ENCODE measurements around the gene RNF187.
A peak's percentile ranks its signal among the peaks of the same experiment; 100 is the strongest.
"Not testable (repeated sequence)": the region's sequence is repeated elsewhere in the genome, so short reads cannot be mapped to it uniquely, and the experiment has no call there.

The RNF187 gene

GRCh38 chr1:228459091-228459993, 27.8 kb upstream of the RNF187 start:
- no peak for DNase-seq (ENCODE audit: low read depth in 2 of 2, low spot score in 1 of 2)

DNA sequence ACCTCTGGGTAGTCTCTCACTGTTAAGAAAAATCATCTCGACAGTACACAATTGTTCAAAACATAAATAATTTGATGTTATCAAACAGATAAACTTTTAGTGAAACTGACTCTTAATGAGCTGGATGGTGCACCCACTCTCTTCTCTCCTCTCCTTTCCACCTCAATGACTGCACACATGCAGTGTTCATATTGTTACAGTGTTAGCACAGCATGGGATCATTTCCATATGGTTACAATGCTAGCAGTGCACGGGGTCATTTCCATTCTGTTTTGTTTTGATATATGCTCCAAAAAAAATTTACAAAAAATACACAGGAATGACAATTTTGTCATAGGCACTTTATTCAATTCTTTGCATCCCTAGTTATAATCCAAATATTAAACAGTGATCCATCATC, 26.4 kb upstream of the RNF187 start:
- DNase-seq (ENCODE audit: low read depth in 2 of 2, low spot score in 1 of 2), result no peak

DNA sequence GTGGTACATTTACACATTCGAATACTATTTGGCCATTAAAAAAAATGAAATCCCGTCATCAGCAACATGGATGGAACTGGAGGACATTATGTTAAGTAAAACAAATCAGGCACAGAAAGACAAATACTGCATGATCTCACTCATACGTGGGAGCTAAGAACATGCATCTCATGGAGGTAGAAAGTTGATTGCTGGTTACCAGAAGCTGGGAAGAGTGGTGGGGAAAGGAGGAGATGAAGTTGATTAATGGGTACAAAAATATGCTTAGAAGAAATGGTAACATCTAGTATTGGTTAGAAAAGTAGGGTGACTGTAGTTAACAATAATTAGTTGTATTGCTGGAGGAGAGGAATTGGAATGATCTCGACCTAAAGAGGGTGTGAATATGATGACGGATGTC, 24.6 kb upstream of the RNF187 start:
- DNase-seq (ENCODE audit: low read depth in 2 of 2, low spot score in 1 of 2), result no peak

- no peak for DNase-seq (ENCODE audit: low read depth in 2 of 2, low spot score in 1 of 2)
Measured at GRCh38 chr1:228463009-228463558, 24.1 kb upstream of the RNF187 start.

DNA sequence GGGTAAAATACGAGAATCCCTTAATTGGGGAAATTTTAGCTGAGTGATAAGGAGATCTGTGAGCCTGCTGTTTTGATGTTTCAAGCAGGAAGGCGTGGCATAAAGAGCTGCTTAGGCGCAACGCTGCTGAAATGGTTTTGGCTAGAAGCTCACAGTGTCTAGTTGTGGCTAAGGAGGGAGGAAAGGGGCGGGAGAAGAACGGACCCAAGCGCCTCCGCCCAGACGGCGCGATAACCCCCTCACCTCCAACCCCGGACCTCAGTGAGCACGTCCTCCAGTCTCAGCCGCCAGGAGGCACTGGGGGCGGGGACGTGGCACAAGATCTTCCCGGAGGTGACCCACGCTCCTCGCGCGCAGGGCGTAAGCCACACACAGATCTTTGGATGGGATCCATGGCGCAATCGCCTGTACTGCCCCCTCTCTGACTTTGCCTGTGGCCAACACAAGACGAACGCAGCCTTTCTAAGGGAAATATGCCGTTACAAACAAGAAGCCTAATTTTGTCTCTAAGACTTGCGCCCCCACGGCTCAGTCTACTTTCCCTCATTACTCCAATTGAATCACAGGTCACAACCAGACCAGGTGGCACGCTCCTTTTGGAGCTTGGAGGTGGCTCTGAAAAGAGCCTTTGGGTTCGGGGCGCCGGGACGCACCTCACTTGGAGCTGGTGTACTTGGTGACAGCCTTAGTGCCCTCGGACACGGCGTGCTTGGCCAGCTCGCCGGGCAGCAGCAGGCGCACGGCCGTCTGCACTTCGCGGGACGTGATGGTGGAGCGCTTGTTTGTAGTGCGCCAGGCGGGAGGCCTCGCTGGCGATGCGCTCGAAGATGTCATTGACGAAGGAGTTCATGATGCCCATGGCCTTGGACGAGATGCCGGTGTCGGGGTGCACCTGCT, 23.4 kb upstream of the RNF187 start:
- no peak for DNase-seq (ENCODE audit: low read depth in 2 of 2, low spot score in 1 of 2)

DNA sequence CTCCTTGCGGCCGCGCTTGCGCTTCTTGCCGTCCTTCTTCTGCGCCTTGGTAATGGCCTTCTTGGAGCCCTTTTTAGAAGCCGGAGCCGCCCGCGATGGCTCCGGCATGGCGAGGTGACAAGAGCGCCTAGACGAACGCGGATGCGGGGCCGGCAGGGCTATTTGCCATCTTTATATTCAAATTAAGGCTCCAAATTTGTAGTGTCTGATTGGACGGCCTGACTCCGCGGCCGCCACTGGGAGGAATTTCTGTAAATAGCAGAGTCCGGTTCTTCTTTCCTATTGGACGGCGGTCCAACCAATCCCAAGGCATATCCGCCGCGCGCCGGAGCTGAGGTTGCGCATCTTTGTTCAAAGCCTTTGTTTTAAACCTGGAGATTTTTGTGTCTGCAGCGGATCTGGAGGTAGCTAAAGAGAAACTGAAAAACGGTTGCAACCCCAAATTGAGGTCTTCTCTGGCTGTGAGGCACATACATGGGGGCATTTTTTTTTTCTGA, 22.6 kb upstream of the RNF187 start:
- DNase-seq (ENCODE audit: low read depth in 2 of 2, low spot score in 1 of 2), result peak; percentile 55 to 72

- no peak for DNase-seq (ENCODE audit: low read depth in 2 of 2, low spot score in 1 of 2)
Measured at GRCh38 chr1:228465141-228465540, 22.0 kb upstream of the RNF187 start.

- DNase-seq (ENCODE audit: low read depth in 2 of 2, low spot score in 1 of 2), result no peak
Measured at GRCh38 chr1:228465571-228466146, 21.5 kb upstream of the RNF187 start.

- DNase-seq (ENCODE audit: low read depth in 2 of 2, low spot score in 1 of 2), result not testable (repeated sequence)
Measured at GRCh38 chr1:228468188-228468587, 19.0 kb upstream of the RNF187 start.

- no peak for DNase-seq (ENCODE audit: low read depth in 2 of 2, low spot score in 1 of 2)
Measured at GRCh38 chr1:228469413-228470162, 17.6 kb upstream of the RNF187 start.

DNA sequence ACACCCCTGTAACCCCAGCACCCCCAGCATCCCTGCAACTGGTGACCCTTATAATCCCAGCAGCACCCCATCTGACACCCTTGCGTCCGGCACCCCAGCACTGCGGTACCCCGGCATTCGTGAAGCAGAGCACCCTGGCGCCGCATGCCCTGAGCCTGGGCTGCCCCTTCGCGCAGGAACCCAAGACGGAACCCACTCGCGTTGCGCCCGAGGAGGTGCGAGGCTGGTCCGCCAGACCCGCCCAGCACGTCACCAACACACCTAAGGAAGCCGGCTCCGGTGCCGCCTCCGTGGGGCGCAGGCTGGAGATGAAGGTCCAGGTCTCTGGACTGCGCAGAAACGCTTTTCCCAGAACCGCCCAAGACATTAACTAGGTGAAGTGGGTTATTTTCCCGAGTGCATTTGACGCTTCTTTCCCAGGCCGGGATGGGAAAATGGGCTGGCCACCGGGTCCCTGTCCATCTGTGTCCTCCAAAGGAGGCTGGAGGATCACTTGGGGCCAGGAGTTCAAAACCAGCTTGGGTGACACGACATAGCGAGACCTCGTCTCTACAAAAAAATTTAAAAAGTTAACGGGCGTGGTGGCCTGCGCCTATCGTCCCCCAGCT, 15.9 kb upstream of the RNF187 start:
- no peak for DNase-seq (ENCODE audit: low read depth in 2 of 2, low spot score in 1 of 2)

DNA sequence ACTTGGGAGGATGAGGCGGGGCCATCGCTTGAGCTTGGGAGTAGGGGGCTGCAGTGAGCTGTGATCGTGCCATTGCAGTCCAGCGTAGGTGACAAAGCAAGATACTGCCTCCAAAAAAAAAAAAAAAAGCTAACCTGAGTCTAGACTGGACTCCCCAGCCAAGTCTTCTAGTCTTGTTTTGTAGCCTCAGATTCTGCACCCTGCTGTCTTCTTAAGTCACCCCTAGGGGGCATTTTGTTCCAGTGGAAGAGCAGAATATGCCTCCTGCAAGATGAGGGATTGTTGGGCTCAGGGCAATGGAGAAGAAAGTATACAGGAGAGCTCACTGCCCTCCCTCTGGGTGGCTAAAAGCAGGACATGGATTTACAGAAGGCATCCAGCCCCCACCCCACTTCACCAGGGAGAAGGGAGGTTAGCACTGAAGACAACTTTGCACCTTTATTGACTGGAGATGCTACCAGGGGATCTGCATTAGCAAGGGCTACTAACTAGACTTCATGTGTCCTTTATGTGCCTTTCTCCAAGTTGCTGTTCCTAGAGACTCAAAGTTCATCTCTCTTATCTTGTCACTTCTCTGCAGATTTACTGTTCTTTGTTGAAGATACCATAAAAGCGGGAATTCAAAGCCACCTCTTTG, 15.3 kb upstream of the RNF187 start:
- no peak for DNase-seq (ENCODE audit: low read depth in 2 of 2, low spot score in 1 of 2)

DNA sequence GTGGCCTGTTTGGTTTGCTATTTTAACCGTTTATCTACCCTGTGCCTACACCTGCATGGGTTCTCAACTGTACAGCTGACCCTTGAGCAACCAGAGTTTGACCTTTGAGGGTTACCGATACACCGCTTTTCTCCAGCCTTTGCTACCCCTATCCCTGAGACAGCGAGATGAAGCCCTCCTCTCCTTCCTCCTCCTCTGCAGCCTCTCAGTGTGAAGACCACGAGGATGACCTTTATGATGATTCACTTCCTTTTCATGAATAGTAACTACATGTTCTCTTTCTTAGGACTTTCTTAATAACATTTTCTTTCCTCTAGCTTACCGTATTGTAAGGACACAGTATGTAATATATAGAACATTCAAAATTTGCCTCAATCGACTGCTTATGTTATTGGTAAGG, 14.5 kb upstream of the RNF187 start:
- DNase-seq (ENCODE audit: low read depth in 2 of 2, low spot score in 1 of 2), result no peak

GRCh38 chr1:228474507-228474906, 12.7 kb upstream of the RNF187 start:
- no peak for DNase-seq (ENCODE audit: low read depth in 2 of 2, low spot score in 1 of 2)

DNA sequence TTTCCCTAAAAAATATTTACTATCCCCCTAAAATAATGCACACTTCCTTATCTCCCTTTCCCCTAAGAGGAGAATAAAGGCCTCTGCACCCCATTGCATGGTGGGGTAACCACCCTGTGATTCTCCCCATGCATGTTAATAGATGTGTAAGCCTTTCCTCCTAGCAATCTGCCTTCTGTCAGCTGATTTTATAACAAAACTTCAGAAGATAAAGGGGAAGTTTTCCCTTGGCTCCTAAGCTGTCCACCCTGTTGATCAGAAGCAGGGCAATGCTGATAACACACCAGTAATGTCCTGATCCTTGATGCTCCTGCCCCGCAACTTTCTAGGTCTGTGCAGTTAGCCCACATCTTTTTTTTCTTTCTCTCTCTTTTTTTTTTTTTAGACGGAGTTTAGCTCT, 11.4 kb upstream of the RNF187 start:
- no peak for DNase-seq (ENCODE audit: low read depth in 2 of 2, low spot score in 1 of 2)

DNA sequence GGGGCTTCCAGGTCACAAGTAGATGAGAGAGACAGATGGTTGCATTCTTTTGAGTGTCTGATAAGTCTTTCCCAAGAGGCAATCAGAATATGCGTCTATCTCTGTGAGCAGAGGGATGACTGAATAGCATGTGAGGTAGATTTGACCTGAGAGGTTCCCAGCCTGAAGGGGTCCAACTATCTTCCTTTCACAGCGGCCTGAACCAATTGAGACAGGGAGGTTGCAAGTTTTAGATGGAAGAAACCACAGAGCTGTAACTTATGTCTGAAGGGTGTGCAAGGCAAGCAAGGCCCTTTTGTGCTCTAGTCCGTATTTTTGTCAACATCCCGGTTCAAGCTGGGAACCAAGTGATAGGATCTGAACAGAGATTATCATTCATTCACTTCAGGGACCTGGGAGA, 9.9 kb upstream of the RNF187 start:
- DNase-seq (ENCODE audit: low read depth in 2 of 2, low spot score in 1 of 2), result no peak

GRCh38 chr1:228478326-228478725, 8.9 kb upstream of the RNF187 start:
- no peak for DNase-seq (ENCODE audit: low read depth in 2 of 2, low spot score in 1 of 2)

- DNase-seq (ENCODE audit: low read depth in 2 of 2, low spot score in 1 of 2), result no peak
Measured at GRCh38 chr1:228478912-228479711, 8.1 kb upstream of the RNF187 start.

DNA sequence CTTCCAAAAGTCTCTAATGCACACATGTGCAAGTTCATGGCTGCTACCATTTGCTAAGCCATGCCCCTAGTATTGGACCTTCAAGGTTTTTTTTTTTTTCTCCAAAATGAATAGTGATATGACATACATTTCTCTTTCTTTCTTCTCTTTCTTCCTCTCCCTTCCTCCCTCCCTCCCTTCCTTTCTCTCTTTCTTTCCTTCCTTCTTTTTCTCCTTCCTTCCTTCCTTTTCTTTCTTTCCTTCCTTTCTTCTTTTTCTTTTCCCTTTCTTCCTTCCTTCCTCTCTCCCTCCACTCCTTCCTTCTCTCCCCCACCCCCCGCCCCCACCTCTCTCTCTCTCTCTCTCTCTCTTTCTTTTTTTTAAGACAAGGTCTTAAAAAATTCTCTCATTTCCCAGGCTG, 3.4 kb upstream of the RNF187 start:
- DNase-seq (ENCODE audit: low read depth in 2 of 2, low spot score in 1 of 2), result no peak

Data from stimulated activated CD8-positive, alpha-beta memory T cell treated with anti-CD3 and anti-CD28 coated beads, Interleukin-4, amount 100 ng/mL, for 1 hour (primary cell).